Measurements from ENCODE around the gene COL21A1.

DNA sequence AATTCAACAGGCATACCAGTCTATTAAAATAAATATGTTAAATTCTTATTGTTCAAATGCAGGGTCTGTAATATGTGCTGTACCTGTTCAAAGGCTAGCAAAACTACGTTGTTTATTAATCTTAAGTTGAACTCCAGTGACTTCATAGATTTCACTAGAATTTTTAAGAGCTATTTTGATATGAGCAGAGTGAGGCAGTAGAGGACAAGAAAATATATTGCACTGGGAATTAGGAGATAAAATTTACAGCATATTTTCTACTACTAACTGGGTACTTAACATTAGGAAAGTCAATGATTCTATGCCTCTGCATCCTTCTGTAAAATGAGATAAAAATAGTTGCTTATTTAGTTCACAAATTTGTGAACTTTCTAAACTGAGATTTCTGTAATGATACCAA lies 209.8 kb downstream of the COL21A1 start:
- TF ChIP-seq, protein P1, sequence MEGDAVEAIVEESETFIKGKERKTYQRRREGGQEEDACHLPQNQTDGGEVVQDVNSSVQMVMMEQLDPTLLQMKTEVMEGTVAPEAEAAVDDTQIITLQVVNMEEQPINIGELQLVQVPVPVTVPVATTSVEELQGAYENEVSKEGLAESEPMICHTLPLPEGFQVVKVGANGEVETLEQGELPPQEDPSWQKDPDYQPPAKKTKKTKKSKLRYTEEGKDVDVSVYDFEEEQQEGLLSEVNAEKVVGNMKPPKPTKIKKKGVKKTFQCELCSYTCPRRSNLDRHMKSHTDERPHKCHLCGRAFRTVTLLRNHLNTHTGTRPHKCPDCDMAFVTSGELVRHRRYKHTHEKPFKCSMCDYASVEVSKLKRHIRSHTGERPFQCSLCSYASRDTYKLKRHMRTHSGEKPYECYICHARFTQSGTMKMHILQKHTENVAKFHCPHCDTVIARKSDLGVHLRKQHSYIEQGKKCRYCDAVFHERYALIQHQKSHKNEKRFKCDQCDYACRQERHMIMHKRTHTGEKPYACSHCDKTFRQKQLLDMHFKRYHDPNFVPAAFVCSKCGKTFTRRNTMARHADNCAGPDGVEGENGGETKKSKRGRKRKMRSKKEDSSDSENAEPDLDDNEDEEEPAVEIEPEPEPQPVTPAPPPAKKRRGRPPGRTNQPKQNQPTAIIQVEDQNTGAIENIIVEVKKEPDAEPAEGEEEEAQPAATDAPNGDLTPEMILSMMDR (IDR thresholded peaks at IDR 0.05) = no peak
- TF ChIP-seq POLR2AphosphoS5 (IDR thresholded peaks at IDR 0.05) (no peak), POLR2A (IDR thresholded peaks at IDR 0.05) (no peak)

All from breast epithelium (tissue), 3 donors.